ENCODE measurements around the gene ADAMTS2.

DNA sequence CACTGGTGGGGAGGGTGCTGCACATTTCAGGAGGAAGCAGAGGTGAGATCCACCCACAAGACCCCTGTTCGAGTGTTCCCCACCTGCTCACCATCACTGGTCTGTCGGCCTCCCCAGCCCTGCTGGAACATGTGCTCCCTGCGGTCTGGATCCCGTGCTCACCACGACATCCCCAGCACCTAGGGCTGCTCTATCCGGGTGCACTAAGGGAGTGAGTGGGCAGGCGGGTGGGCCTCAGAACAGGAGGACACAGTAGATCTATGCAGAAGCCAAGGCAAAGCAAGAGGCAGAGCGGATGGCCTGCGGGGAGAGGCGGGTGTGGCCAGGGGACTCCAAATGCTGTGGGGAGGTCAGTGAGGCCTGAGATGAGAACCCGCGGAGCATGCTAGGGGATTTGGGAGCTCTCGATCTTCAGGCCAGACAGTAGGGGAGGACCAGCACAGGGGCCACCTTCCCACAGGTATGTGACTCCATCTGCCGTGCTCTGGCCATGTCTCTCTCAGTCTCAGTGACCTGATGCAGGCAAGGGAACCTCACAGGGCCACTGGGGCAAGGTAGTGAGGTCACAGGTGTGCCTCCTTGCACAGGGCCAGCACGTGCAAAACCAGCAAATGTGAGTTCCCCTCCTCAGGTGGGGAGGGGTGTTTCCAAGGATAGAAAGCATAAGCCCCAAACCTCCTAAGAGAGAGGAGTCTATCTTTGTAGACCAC is 150.9 kb downstream of the ADAMTS2 start:
- TF ChIP-seq RAD21 (IDR thresholded peaks at IDR 0.05; ENCODE audit: low read depth) (no peak), CTCF (IDR thresholded peaks at IDR 0.05 in 2 of 3, conservative IDR thresholded peaks at IDR 0.05 in 1 of 3; ENCODE audit: borderline replicate concordance in 1 of 3, insufficient read depth in 1 of 3, low read depth in 2 of 3, low read length in 2 of 3) (no peak), EZH2phosphoT487 (IDR thresholded peaks at IDR 0.05; ENCODE audit: borderline replicate concordance) (no peak), MAX (IDR thresholded peaks at IDR 0.05) (no peak), POLR2AphosphoS5 (IDR thresholded peaks at IDR 0.05; ENCODE audit: low read depth, low read length) (no peak), TCF7L2 (IDR thresholded peaks at IDR 0.05; ENCODE audit: borderline replicate concordance, extremely low read depth, insufficient read depth, insufficient read length) (no peak), EZH2 (IDR thresholded peaks at IDR 0.05) (no peak), CEBPB (IDR thresholded peaks at IDR 0.05; ENCODE audit: low read depth) (no peak)
- TF ChIP-seq, protein P1, sequence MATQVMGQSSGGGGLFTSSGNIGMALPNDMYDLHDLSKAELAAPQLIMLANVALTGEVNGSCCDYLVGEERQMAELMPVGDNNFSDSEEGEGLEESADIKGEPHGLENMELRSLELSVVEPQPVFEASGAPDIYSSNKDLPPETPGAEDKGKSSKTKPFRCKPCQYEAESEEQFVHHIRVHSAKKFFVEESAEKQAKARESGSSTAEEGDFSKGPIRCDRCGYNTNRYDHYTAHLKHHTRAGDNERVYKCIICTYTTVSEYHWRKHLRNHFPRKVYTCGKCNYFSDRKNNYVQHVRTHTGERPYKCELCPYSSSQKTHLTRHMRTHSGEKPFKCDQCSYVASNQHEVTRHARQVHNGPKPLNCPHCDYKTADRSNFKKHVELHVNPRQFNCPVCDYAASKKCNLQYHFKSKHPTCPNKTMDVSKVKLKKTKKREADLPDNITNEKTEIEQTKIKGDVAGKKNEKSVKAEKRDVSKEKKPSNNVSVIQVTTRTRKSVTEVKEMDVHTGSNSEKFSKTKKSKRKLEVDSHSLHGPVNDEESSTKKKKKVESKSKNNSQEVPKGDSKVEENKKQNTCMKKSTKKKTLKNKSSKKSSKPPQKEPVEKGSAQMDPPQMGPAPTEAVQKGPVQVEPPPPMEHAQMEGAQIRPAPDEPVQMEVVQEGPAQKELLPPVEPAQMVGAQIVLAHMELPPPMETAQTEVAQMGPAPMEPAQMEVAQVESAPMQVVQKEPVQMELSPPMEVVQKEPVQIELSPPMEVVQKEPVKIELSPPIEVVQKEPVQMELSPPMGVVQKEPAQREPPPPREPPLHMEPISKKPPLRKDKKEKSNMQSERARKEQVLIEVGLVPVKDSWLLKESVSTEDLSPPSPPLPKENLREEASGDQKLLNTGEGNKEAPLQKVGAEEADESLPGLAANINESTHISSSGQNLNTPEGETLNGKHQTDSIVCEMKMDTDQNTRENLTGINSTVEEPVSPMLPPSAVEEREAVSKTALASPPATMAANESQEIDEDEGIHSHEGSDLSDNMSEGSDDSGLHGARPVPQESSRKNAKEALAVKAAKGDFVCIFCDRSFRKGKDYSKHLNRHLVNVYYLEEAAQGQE (IDR thresholded peaks at IDR 0.05; ENCODE audit: low read depth) = no peak

All from HCT116 (cell line).